ENCODE measurements around the gene PARD3.

DNA sequence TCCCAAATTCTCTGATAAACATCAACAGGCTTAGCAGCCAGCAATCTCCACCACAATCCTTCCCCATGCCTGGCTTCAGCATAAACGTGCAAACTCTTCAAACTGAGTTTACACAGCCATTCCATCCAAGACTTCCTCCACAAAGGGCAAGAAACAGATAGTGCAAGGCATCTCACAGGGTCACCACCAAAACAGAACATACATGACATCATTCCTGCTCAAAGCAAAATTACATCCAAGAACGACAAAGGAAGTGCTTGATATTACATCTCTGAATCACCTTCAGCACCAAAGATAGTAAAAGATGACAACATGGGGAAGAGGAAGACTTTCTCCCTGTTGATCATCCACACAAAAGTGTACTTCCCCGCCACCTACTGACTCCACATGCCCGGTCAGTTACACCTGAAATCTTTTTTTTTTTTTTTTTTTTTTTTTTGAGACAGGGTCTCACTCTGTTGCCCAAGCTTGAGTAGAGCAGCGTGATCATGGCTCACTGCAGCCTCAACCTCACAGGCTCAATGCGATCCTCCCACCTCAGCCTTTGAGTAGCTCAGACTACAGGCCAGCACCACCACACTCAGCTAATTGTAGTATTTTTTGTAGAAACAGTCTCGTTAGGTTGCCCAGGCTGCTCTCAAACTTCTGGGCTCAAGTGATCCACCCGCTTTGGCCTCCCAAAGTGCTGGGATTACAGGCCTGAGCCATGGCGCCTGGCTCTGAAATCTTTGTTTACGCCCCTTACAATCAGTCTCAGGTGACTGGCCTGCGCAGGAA, 127.5 kb downstream of the PARD3 start:
- TF ChIP-seq CTCF (IDR thresholded peaks at IDR 0.05), result no peak
- TF ChIP-seq POLR2A (IDR thresholded peaks at IDR 0.05), result no peak
